CD14-positive monocyte (primary cell): Measurements from ENCODE around the gene SNX32. TPM values are rescaled to one million over a fixed set of nuclear protein-coding genes. Genes with fewer than 3 reads are reported as not detected.
A peak's percentile ranks its signal among the peaks of the same experiment; 100 is the strongest.

ENCODE experiments used
- DNase-seq, 3 donors: peaks; one replicate each; pipeline ENCODE4 v3.0.0-alpha.2; 2011 to 2022
- H2AFZ ChIP-seq: 2 replicates; pipeline ENCODE4 v1.6.0; 2012; ENCODE audit warnings: mild to moderate bottlenecking, low read depth, low read length, inconsistent platforms; ENCODE audit not compliant: insufficient read depth, poor library complexity, severe bottlenecking
- H3K27ac ChIP-seq, 2 donors: 1 replicate in 1 of 2; 2 replicates in 1 of 2; pipeline ENCODE4 v1.5.1; 2012 to 2013; ENCODE audit warnings: low read length in 2 of 2, control low read depth in 1 of 2, inconsistent platforms in 1 of 2, low read depth in 1 of 2, mild to moderate bottlenecking in 1 of 2
- H3K27me3 ChIP-seq, 2 donors: one replicate each; pipeline versions ENCODE4 v1.6.0 to v1.6.1; 2011 to 2013; ENCODE audit warnings: low read length in 2 of 2; ENCODE audit not compliant: control insufficient read depth in 2 of 2, insufficient read depth in 2 of 2
- H3K36me3 ChIP-seq, 2 donors: replicated peaks in 1 of 2; 1 replicate in 1 of 2; 2 replicates in 1 of 2; pipeline versions ENCODE4 v1.5.1 to v1.6.1; 2012 to 2013; ENCODE audit warnings: low read length in 2 of 2, control low read depth in 1 of 2, inconsistent platforms in 1 of 2, mild to moderate bottlenecking in 1 of 2; ENCODE audit not compliant: insufficient read depth in 2 of 2, control insufficient read depth in 1 of 2
- H3K4me1 ChIP-seq, 2 donors: 1 replicate in 1 of 2; 2 replicates in 1 of 2; pipeline versions ENCODE4 v1.5.1 to v1.6.1; 2012 to 2013; ENCODE audit warnings: low read length in 2 of 2, control low read depth in 1 of 2, inconsistent platforms in 1 of 2, mild to moderate bottlenecking in 1 of 2, moderate library complexity in 1 of 2; ENCODE audit not compliant: insufficient read depth in 2 of 2, control insufficient read depth in 1 of 2
- H3K4me2 ChIP-seq: replicated peaks from 2 replicates; pipeline ENCODE3; 2012; ENCODE audit warnings: low read length, moderate library complexity, mild to moderate bottlenecking; ENCODE audit not compliant: poor library complexity, severe bottlenecking; ENCODE audit errors: extremely low read depth
- H3K4me3 ChIP-seq, 3 experiments: fragments of 200-600 bp in 1 of 3; sonication (generic) in 1 of 3; replicated peaks in 1 of 3; 1 replicate in 2 of 3; 2 replicates in 1 of 3; pipeline ENCODE4 v1.5.1; 2011 to 2013; ENCODE audit warnings: low read length in 3 of 3, mild to moderate bottlenecking in 3 of 3, control low read depth in 2 of 3, low read depth in 2 of 3, inconsistent platforms in 1 of 3, moderate library complexity in 1 of 3
- H3K79me2 ChIP-seq: 2 replicates; pipeline ENCODE4 v1.6.0; 2012; ENCODE audit warnings: mild to moderate bottlenecking, control low read depth, inconsistent platforms, low read length, moderate library complexity; ENCODE audit not compliant: insufficient read depth
- H3K9ac ChIP-seq: 2 replicates; pipeline ENCODE4 v1.6.0; 2017; ENCODE audit warnings: low read length, mild to moderate bottlenecking; ENCODE audit not compliant: insufficient read depth, poor library complexity, severe bottlenecking
- H3K9me3 ChIP-seq, 2 donors: replicated peaks in 1 of 2; 1 replicate in 1 of 2; 2 replicates in 1 of 2; pipeline versions ENCODE4 v1.5.1 to v1.6.1; 2012 to 2013; ENCODE audit warnings: low read length in 2 of 2, control low read depth in 1 of 2; ENCODE audit not compliant: control insufficient read depth in 1 of 2, insufficient read depth in 1 of 2
- H4K20me1 ChIP-seq: 2 replicates; pipeline ENCODE4 v1.6.0; 2012; ENCODE audit warnings: mild to moderate bottlenecking, low read length, control low read depth, moderate library complexity; ENCODE audit not compliant: insufficient read depth
- H3K27ac Mint-ChIP-seq, 7 donors: one replicate each; pipeline ENCODE4 v1.8.0; 2020; ENCODE audit warnings: mild to moderate bottlenecking in 7 of 7, mixed read lengths in 7 of 7, moderate library complexity in 6 of 7, inconsistent platforms in 2 of 7
- H3K27me3 Mint-ChIP-seq, 3 donors: one replicate each; pipeline ENCODE4 v1.8.0; 2021 to 2022; ENCODE audit warnings: low read depth in 3 of 3, mild to moderate bottlenecking in 3 of 3, mixed read lengths in 3 of 3, moderate library complexity in 3 of 3, inconsistent platforms in 1 of 3
- H3K36me3 Mint-ChIP-seq, 2 donors: one replicate each; pipeline ENCODE4 v1.8.0; 2020; ENCODE audit warnings: mixed read lengths in 2 of 2, inconsistent platforms in 1 of 2, mild to moderate bottlenecking in 1 of 2
- H3K4me1 Mint-ChIP-seq: one replicate; pipeline ENCODE4 v1.8.0; 2020; ENCODE audit warnings: mild to moderate bottlenecking, mixed read lengths
- H3K4me3 Mint-ChIP-seq, 2 donors: one replicate each; pipeline ENCODE4 v1.8.0; 2020; ENCODE audit warnings: mild to moderate bottlenecking in 2 of 2, mixed read lengths in 2 of 2, moderate library complexity in 1 of 2
- H3K9me3 Mint-ChIP-seq, 7 donors: one replicate each; pipeline ENCODE4 v1.8.0; 2020 to 2022; ENCODE audit warnings: mixed read lengths in 7 of 7, mild to moderate bottlenecking in 6 of 7, moderate library complexity in 6 of 7, inconsistent platforms in 2 of 7
- CTCF ChIP-seq: fragments of 200-600 bp; IDR thresholded peaks from one replicate; pipeline ENCODE4 v1.8.0; 2022; ENCODE audit warnings: antibody characterized with exemption, mild to moderate bottlenecking
- WGBS: methylation state at CpG from one replicate; pipeline ENCODE4 v1.1.5; 2013; ENCODE audit warnings: missing lambda C conversion rate; ENCODE audit not compliant: insufficient coverage; 5-methylcytosine and 5-hydroxymethylcytosine counted together
- intact Hi-C, 2 donors: fragments of 100-400 bp; cut with micrococcal nuclease; formaldehyde crosslinking; loops; one replicate each; pipeline versions ENCODE4 v1.15.0 to v1.15.1; 2023
- polyA plus RNA-seq, 3 donors: library from polyadenylated mRNA; depleted of rRNA in 1 of 3; unstranded in 2 of 3; stranded (reverse) in 1 of 3; fragments of 300-500 nt in 2 of 3; fragments of >200 nt in 1 of 3; fragmentation: Illumina TruSeq in 2 of 3; gene quantifications; 1 replicate in 2 of 3; 2 replicates in 1 of 3; pipeline ENCODE4 v1.2.3, GENCODE V29; 2012 to 2021

The SNX32 gene
- polyA plus RNA-seq, 3 donors = 0.07 to 0.40 (median 0.12) TPM

GRCh38 chr11:65862191-65862735 is 28.5 kb downstream of the SNX32 start:
- H3K79me2 ChIP-seq = peaks cover 38% of the 10 kb centered on the region
- H3K4me2 ChIP-seq = no peak overlapping the region
- no peak for DNase-seq
- H3K36me3 ChIP-seq = peaks cover 48 to 58% of the 10 kb centered on the region in 2 donors
- Mint-ChIP-seq H3K27ac (peak overlapping the region in 1 of 7 donors; percentile 43), H3K27me3 (peaks cover 0 to 2% (median 1%) of the 10 kb centered on the region in 3 donors), H3K4me1 (peaks cover 36% of the 10 kb centered on the region), H3K36me3 (peaks cover 40 to 56% of the 10 kb centered on the region in 2 donors), H3K4me3 (no peak overlapping the region), H3K9me3 (peaks cover 0 to 2% (median 0%) of the 10 kb centered on the region in 7 donors)
- intact Hi-C loops = no loop called here
- no peak overlapping the region for H3K9ac ChIP-seq
- WGBS = 100% methylated on average over 3 of the region's 5 CpGs
- no peak for TF ChIP-seq CTCF
- H2AFZ ChIP-seq = no peak overlapping the region
- H4K20me1 ChIP-seq = peaks cover 48% of the 10 kb centered on the region
- H3K4me3 ChIP-seq = no peak overlapping the region
- H3K4me1 ChIP-seq = peaks cover 29 to 39% of the 10 kb centered on the region in 2 donors
- H3K27ac ChIP-seq = no peak overlapping the region
- H3K27me3 ChIP-seq = no peaks in the 10 kb centered on the region
- H3K9me3 ChIP-seq = no peaks in the 10 kb centered on the region

GRCh38 chr11:65862941-65863888 is 29.5 kb downstream of the SNX32 start:
- no peak for TF ChIP-seq CTCF
- Histone ChIP-seq H3K4me3 (no peak overlapping the region), H3K79me2 (peaks cover 30% of the 10 kb centered on the region), H2AFZ (no peak overlapping the region), H3K36me3 (peaks cover 48 to 58% of the 10 kb centered on the region in 2 donors), H3K4me1 (peaks cover 32 to 45% of the 10 kb centered on the region in 2 donors), H3K27me3 (no peaks in the 10 kb centered on the region), H3K4me2 (no peak overlapping the region), H3K27ac (no peak overlapping the region), H4K20me1 (peaks cover 43% of the 10 kb centered on the region), H3K9me3 (no peaks in the 10 kb centered on the region), H3K9ac (no peak overlapping the region)
- intact Hi-C loops = no loop called here
- H3K27me3 Mint-ChIP-seq = peaks cover 1 to 2% (median 2%) of the 10 kb centered on the region in 3 donors
- DNase-seq = no peak
- H3K36me3 Mint-ChIP-seq = peaks cover 40 to 59% of the 10 kb centered on the region in 2 donors
- no peak overlapping the region for H3K4me3 Mint-ChIP-seq
- H3K4me1 Mint-ChIP-seq = peaks cover 41% of the 10 kb centered on the region
- peak overlapping the region in 1 of 7 donors; percentile 4 for H3K27ac Mint-ChIP-seq
- 97% methylated on average over 22 of the region's 24 CpGs for WGBS
- peaks cover 0 to 2% (median 0%) of the 10 kb centered on the region in 7 donors for H3K9me3 Mint-ChIP-seq
